Esophagus muscularis mucosa (tissue), 4 donors: ENCODE results near the gene TGFBR2. TPM values are rescaled to one million over a fixed set of nuclear protein-coding genes. Genes with fewer than 3 reads are reported as not detected.

Experiments used
- DNase-seq: peaks from one replicate; pipeline ENCODE4 v3.0.0-alpha.2; 2017; ENCODE audit errors: extremely low spot score
- H3K27ac ChIP-seq, 4 donors: fragments of 200-600 bp; sonication (generic); replicated peaks in 1 of 4; 1 replicate in 3 of 4; 2 replicates in 1 of 4; pipeline ENCODE4 v1.5.1; 2016 to 2019; ENCODE audit warnings: mild to moderate bottlenecking in 1 of 4
- H3K27me3 ChIP-seq, 4 donors: fragments of 200-600 bp; sonication (generic); one replicate each; pipeline versions ENCODE4 v1.5.1 to v1.6.0; 2016 to 2019
- H3K36me3 ChIP-seq, 4 donors: fragments of 200-600 bp; sonication (generic); one replicate each; pipeline ENCODE4 v1.5.1; 2016 to 2019
- H3K4me1 ChIP-seq, 4 donors: fragments of 200-600 bp; sonication (generic); one replicate each; pipeline ENCODE4 v1.5.1; 2016 to 2019
- H3K4me3 ChIP-seq, 4 donors: fragments of 200-600 bp; sonication (generic); 1 replicate in 2 of 4; 2 replicates in 2 of 4; pipeline ENCODE4 v1.5.1; 2016 to 2019; ENCODE audit warnings: mild to moderate bottlenecking in 4 of 4, moderate library complexity in 1 of 4
- H3K9me3 ChIP-seq, 4 donors: fragments of 200-600 bp; sonication (generic); 1 replicate in 3 of 4; 2 replicates in 1 of 4; pipeline ENCODE4 v1.5.1; 2016 to 2019
- CTCF ChIP-seq, 3 experiments: fragments of 200-600 bp in 2 of 3; fragments of 450-650 bp in 1 of 3; sonication (generic) in 2 of 3; IDR thresholded peaks; one replicate each; pipeline ENCODE4 v1.5.1; 2017 to 2019; ENCODE audit warnings: antibody characterized with exemption in 3 of 3, mild to moderate bottlenecking in 2 of 3, moderate library complexity in 1 of 3
- EP300 ChIP-seq: sonication (generic); formaldehyde crosslinking; IDR thresholded peaks from one replicate; pipeline ENCODE4 v1.6.1; 2017; ENCODE audit warnings: antibody characterized with exemption
- POLR2A ChIP-seq: fragments of 450-650 bp; IDR thresholded peaks from one replicate; pipeline ENCODE4 v1.6.1; 2017; ENCODE audit warnings: antibody characterized with exemption, moderate library complexity, mild to moderate bottlenecking, low read depth
- POLR2AphosphoS5 ChIP-seq, 2 donors: sonication (generic); formaldehyde crosslinking; IDR thresholded peaks; one replicate each; pipeline ENCODE4 v1.6.1; 2017; ENCODE audit warnings: antibody characterized with exemption in 2 of 2
- WGBS: methylation state at CpG from one replicate; pipeline ENCODE4 v1.1.5; 2018; 5-methylcytosine and 5-hydroxymethylcytosine counted together
- intact Hi-C: fragments of 100-400 bp; cut with DNase I; formaldehyde crosslinking; loops from one replicate; pipeline ENCODE4 v1.15.1; 2023
- total RNA-seq, 4 donors: library from RNA; depleted of rRNA; stranded (reverse); fragments of >200 nt; gene quantifications; one replicate each; pipeline versions ENCODE4 v1.1.0 to v1.2.1, GENCODE V29; 2016

Gene TGFBR2
- total RNA-seq, 4 donors from 2014 or later: 202 to 292 (median 261) TPM

DNA sequence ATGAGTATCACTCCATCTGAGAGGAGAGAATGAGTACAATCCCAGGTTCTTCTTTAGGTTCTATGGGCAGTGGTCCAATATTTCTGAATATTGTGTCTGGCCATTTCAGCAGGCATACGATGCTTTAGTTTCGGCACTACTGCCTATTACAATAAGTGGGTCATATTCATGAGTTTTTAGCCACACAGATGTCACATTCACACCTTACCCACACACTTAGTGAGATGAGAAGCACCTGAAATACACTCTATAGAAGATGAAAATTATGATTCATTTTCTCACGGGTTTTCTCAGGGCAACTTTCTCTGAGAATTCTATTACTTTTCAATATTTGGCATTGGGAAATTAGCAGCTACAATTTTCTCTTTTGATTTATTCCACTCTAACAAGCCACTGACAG is 132.2 kb downstream of the TGFBR2 start:
- no peaks in the 10 kb centered on the region for H3K9me3 ChIP-seq
- no peak overlapping the region for H3K4me3 ChIP-seq
- intact Hi-C loops: no loop called here
- no peaks in the 10 kb centered on the region for H3K36me3 ChIP-seq
- no peak for DNase-seq
- H3K27ac ChIP-seq: no peak overlapping the region
- TF ChIP-seq EP300: no peak
- TF ChIP-seq CTCF (IDR thresholded peaks at IDR 0.05): no peak
- no peak for TF ChIP-seq POLR2A
- TF ChIP-seq POLR2AphosphoS5 (IDR thresholded peaks at IDR 0.05): no peak
- peaks cover 0 to 11% (median 6%) of the 10 kb centered on the region in 4 donors for H3K4me1 ChIP-seq
- H3K27me3 ChIP-seq: no peaks in the 10 kb centered on the region
- 95% methylated on average over 3 of the region's 3 CpGs for WGBS

- TF ChIP-seq POLR2AphosphoS5 (IDR thresholded peaks at IDR 0.05) (no peak), EP300 (no peak), CTCF (IDR thresholded peaks at IDR 0.05) (no peak), POLR2A (no peak)
- Histone ChIP-seq H3K4me3 (no peak overlapping the region), H3K9me3 (no peaks in the 10 kb centered on the region), H3K36me3 (no peaks in the 10 kb centered on the region), H3K27me3 (no peaks in the 10 kb centered on the region), H3K4me1 (peaks cover 0 to 13% (median 8%) of the 10 kb centered on the region in 4 donors), H3K27ac (no peak overlapping the region)
- 32% methylated on average over 2 of the region's 2 CpGs for WGBS
- no peak for DNase-seq
- intact Hi-C loops: no loop called here
Measured at GRCh38 chr3:30741889-30742288, 135.5 kb downstream of the TGFBR2 start.

DNA sequence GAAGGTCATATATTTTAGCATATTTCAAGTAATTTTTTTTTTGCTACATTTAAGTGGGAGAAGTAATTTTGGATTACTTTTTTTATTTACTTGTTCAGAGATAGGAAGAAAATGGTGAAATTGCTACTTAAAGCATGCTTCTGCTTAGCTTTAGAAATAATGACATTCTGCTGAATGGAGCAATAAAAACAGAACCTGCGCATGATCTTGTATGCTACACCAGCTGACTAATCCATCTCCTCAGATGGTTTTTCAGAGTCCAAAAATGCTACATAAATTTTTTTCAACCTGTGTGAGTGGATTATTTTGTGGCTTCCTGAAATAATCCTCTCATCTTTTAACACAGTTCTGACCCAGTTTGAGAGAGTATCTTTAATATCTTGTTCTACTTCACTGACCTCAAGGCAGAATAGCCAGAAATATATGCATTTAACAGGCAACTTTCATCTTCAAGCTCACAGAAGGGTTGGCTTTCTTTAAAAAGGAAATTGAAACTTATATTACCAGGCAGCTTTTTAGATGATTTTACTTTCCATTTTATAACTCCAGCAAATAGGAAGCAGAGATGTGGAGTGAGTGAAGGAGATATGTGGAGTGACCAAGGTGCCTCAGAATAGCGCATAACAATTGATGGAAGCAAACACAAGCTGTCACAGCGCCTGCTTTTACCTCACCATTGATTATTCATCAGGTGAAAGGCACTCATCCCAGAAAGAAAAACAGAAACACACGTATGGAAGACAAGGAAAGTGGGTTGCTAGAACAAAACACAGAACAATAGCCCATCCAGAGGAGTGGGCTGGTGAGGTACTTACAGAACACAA is 136.6 kb downstream of the TGFBR2 start:
- H3K9me3 ChIP-seq: no peaks in the 10 kb centered on the region
- TF ChIP-seq POLR2AphosphoS5 (IDR thresholded peaks at IDR 0.05) (no peak), EP300 (no peak), POLR2A (no peak), CTCF (IDR thresholded peaks at IDR 0.05) (no peak)
- 84% methylated on average over 4 of the region's 4 CpGs for WGBS
- peaks cover 3 to 25% (median 19%) of the 10 kb centered on the region in 4 donors for H3K4me1 ChIP-seq
- no peak overlapping the region for H3K4me3 ChIP-seq
- intact Hi-C loops: no loop called here
- H3K27ac ChIP-seq: no peak overlapping the region
- no peak for DNase-seq
- H3K27me3 ChIP-seq: no peaks in the 10 kb centered on the region
- H3K36me3 ChIP-seq: no peaks in the 10 kb centered on the region
